Astrocyte of the cerebellum (primary cell): Measurements from ENCODE around the gene DIABLO.
A peak's percentile ranks its signal among the peaks of the same experiment; 100 is the strongest.

Experiments used
- DNase-seq: peaks from one replicate; pipeline ENCODE4 v3.0.0-alpha.2; 2011; ENCODE audit warnings: low read depth
- H3K4me3 ChIP-seq: 2 replicates; pipeline ENCODE4 v1.5.1; 2011; ENCODE audit warnings: mild to moderate bottlenecking, low read depth, low read length, moderate library complexity
- CTCF ChIP-seq: IDR thresholded peaks from 2 replicates; pipeline ENCODE4 v1.5.1; 2012; ENCODE audit warnings: low read length, low read depth, moderate library complexity, mild to moderate bottlenecking; ENCODE audit errors: missing control alignments
- in situ Hi-C: cut with HindIII; loops from 2 replicates; pipeline ENCODE4 v1.10.0; 2017; ENCODE audit warnings: low sequenced_read_pairs

The DIABLO gene

GRCh38 chr12:122189626-122190475 lies 36.0 kb downstream of the DIABLO start:
- DNase-seq = no peak
- in situ Hi-C loops = no loop called here
- TF ChIP-seq CTCF = no peak
- no peak overlapping the region for H3K4me3 ChIP-seq

- no peak for DNase-seq
Observed at GRCh38 chr12:122187466-122187865, 38.4 kb downstream of the DIABLO start.

GRCh38 chr12:122185494-122186082 lies 40.3 kb downstream of the DIABLO start:
- DNase-seq = no peak
- in situ Hi-C loops = no loop called here
- no peak for TF ChIP-seq CTCF
- H3K4me3 ChIP-seq = no peak overlapping the region

More at GRCh38 chr12:122187466-122187865, 38.4 kb downstream of the DIABLO start:
- H3K4me3 ChIP-seq = no peak overlapping the region
- in situ Hi-C loops = no loop called here
- TF ChIP-seq CTCF = no peak

GRCh38 chr12:122185079-122185478 lies 40.8 kb downstream of the DIABLO start:
- no peak for DNase-seq
- no peak overlapping the region for H3K4me3 ChIP-seq
- in situ Hi-C loops = no loop called here
- TF ChIP-seq CTCF = no peak

GRCh38 chr12:122184517-122184916 lies 41.3 kb downstream of the DIABLO start:
- no peak overlapping the region for H3K4me3 ChIP-seq
- no peak for DNase-seq
- in situ Hi-C loops = no loop called here
- TF ChIP-seq CTCF = no peak

- in situ Hi-C loops = no loop called here
- DNase-seq = no peak
- H3K4me3 ChIP-seq = peak overlapping the region; percentile 49
- TF ChIP-seq CTCF = no peak
Observed at GRCh38 chr12:122183588-122183940, 42.3 kb downstream of the DIABLO start.
